Stimulated activated CD8-positive, alpha-beta memory T cell treated with anti-CD3 and anti-CD28 coated beads, Interleukin-15, amount 100 ng/mL, for 48 hours (primary cell): ENCODE results near the gene COQ10A.

Experiments used
- DNase-seq, 2 donors: peaks; one replicate each; pipeline ENCODE4 v3.0.0-alpha.2; 2020; ENCODE audit warnings: low read depth in 2 of 2

Gene COQ10A

DNA sequence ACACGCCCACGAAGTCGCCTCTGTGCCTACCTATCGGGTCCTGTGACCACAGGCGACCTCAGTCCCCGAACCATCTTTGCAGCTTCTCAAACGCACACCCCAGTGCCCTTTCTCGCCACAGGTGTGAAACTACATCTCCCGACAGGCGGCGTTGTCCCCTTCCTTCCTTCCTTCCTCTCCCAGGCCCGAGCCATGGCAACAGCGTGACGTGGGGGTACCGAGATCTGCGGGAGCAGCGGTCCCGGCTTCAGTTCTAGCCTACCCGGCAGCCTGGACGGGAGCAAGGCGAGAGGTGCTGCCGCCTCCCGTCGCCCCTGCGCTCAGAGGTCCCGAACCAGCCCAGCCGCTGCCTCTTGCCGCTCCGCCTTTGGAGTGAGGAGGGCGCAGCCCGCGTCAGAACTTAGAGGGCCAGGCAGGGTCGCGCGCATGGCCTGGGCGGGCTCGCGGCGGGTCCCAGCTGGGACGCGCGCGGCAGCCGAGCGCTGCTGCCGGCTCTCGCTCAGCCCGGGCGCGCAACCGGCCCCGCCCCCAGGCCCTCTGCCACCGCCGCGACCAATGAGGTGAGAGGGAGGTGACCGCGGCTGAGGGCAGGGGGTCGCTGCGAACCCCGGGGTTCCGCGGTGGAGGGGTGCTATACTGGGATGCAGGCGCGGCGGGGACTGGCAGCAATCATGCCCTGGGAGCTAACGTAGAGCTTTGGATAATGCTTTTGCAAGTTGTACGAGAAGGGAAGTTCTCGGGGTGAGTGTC, at the start of gene COQ10A:
Gene COQ10A, plus strand, starts transcription at position 250 of the 750 bp plus-strand sequence. Its CDS starts 177 bp downstream, at position 427.
- DNase-seq, result peak; percentile 76 to 79

DNA sequence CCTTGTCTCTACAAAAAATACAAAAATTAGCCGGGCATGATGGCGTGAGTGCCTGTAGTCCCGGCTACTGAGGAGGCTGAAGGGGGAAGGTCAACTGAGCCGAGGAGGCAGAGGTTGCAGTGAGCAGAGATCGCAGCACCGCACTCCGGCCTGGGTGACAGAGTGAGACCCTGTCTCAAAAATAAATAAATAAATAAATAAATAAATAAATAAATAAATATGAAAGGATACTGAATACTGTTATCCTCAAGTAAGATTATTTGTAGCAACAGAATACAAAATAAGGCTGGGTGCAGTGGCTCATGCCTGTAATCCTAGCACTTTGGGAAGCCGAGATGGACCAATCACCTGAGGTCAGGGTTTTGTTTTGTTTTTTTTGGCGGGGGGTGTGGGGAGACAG, 46.9 kb upstream of the COQ10A start:
- DNase-seq, result no peak

DNA sequence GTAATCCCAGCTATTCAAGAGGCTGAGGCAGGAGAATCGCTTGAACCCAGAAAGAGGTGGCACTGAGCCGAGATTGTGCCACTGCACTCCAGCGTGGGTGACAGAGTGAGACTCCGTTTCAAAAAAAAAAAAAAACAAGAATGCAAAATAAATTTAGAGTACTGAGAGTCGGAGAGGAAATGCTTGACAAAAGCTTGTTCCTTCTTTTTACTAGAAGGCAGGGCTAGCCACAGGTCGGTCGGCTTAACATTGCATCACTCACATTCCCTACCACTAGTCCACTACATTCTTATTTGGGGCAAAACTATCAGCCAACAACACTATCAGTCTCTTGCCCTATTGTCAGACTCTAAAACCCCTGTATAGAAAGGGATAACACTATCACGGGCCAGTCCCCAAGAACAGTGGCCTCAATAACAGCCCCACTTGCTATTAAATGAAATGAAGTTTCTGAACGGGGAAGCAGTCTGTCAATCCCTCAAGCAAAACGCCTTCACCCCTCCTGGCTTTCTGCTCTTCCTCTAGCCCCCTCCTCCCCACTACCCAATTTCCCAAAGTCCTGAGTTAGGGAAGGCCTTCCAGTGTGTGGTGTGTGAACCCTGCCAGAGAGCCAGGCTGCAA, 46.0 kb upstream of the COQ10A start:
- DNase-seq, result no peak

DNA sequence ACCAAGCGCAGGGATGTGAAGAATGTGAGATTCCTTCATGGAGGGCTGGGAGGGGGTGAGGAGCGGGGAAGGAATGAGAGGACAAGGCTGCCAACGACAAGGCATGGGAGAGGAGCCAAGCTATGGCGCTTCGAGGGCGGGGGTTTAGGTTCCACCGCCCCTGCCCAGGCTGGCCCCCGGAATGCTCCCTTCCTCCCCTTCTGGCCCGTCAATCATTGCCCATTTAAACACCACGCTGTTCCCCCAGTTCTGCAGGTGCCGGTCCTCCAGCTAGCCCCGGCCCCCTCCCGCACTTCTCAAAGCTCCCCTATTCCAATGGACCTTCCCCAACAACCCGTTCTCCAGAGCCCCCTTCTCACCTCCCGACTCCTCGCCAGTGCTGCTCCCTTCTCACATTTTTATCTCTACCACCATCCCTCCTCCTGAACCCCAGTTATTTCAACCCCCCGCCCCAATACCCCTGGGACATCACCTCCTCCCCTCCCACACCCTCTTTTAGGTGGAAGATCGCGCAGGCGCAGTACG, 45.4 kb upstream of the COQ10A start:
- no peak for DNase-seq

DNA sequence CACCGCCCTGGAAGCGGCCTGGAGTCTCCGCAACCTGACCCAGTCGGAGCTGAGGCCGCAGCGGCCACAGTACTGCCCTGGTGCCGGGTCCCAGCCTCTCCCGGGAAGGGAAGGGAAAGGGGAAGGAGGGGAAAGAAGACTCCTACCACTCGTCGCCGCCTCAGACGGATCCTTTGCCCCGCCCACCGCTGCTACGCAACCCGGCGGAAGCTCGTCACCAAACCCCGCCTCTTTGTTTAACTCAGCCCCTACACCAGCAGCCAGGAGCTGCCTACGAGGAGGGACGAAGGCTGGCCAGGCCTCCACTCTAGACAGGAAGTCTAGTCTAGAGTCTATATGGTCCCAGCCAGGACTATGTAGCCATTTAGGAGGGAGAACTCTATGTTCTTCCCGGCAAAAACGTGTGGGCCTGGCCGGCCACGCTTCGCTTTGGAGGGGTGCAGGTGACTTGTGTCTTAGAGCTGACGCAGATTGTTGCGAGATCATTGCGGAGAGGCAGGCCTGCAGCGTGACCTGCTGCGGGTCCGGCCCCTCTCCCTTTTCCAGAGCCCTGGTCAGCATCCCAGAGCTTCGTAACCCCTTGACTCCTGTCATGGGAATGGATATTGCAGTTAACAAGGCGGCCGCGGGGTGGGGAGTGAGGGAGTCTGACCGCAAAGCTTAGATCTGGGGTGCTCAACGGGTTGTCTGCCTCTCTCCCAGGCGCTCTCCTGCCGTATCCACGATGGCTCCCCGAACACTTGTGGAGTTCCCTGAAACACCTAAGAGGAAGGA, 44.8 kb upstream of the COQ10A start, which contains the start of gene RNF41:
Gene RNF41, minus strand, starts transcription at position 166 of the 774 bp plus-strand sequence. CDS start 7,875 bp downstream, outside the sequence.
- peak; percentile 85 to 88 for DNase-seq

DNA sequence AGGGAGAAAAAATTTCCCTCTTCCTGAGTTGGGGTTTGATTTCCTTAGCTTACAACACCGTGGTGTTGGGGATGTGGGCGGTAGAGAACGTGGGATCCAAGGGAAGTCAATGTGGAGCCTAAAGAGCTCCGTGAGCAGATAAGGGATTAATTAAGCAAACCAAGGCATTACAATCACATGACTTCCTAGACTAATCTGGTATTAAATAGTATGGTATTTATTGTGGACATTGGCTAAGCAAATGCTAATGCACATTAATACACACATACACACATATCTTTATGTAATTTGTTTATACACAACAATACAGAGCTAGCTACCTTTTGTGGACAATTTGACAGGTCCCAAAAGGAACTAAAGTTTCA, 44.2 kb upstream of the COQ10A start:
- DNase-seq, result no peak

DNA sequence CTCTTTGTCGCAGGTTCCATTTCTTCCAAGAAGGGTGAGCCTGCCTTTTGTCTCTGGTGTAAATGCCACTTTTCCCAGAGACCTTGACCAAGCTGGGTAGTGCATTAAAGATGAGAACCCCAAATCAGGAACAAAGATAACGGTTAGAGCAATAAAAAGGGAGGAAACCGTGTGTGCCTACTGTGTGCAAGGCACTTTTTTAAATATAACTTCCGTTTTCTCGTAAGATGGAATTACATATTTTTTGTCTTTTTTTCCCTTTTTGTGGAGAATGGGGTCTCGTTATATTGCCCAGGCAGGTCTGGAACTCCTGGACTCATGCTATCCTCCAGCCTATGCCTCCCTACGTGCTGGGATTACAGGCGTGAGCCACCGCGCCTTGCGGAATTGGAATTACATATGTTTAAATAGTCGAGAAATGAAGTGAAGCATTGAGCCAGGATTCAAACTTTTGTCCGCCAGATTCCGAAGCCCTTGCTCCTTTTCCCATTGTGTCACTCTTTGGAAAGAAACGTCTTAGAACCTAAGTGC, 43.1 kb upstream of the COQ10A start:
- DNase-seq, result no peak

DNA sequence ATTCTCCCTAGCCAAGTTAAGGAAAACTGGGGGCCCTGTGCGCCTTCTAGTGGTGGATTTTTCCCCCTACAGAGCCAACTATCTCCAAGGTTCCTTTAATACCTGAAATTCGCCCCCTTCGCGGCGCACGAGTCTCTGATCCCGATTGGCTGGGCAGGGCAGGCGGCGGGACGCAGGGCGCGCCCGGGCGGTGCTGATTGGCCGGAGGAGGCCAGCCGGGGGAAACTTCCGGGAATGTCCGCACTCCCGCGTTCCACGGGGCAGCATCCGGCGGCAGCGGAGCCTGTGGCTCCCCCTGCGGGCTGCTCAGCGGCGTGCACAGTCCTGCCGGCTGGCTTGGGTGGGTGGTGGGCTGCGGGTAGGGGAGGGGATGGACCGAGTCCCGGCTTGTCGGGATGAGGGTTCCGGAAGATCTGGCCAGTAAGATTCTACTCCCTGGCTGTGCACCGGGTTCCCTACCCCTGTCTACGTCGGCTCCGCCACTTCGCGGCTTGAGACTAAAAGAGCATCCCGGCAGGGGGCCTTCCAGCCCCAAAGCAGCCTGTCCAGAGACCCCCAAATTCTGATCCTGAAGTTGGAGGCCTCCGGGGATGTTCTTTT, 42.5 kb upstream of the COQ10A start, which contains the start of gene NABP2:
Gene NABP2, plus strand, starts transcription at position 241 of the 600 bp plus-strand sequence. CDS start 515 bp downstream, outside the sequence.
- peak; percentile 94 to 98 for DNase-seq

DNA sequence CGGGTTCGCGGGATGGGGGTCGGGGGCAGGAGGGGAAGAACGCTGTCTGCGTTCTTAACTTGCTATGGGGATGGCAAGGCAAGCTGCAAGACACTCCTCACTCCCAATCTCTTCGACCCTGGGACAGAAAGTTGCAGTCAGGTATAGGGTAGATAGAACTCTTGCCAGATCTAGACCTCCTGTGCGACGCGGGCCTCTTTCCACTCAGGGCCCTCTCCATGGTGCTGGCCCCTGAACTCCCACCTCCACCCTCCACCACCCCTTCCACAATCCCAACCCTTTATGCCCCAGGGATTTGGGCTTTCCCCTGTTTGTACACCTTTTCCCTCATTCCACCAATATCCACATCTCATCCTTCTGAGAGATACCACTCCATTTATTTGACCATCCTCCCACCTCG, 41.8 kb upstream of the COQ10A start:
- DNase-seq, result no peak

DNA sequence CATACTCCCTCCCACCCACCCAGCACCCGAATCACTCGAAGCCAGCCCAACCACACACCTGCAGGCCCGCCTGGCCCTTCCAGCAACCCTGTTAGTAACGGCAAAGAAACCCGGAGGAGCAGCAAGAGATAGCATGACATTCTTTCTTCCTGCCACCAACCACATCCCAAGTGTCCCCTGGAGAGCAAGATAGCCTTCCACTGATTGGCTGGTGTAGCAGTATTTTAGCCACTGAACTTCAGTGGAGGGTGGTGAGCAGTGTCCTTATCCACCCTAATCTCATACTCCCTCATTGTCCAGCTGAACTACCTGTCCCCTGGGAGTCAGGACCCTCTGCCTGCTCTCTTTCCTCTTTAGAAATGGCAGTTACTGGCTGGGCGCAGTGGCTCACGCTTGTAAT, 37.7 kb upstream of the COQ10A start:
- DNase-seq, result no peak

DNA sequence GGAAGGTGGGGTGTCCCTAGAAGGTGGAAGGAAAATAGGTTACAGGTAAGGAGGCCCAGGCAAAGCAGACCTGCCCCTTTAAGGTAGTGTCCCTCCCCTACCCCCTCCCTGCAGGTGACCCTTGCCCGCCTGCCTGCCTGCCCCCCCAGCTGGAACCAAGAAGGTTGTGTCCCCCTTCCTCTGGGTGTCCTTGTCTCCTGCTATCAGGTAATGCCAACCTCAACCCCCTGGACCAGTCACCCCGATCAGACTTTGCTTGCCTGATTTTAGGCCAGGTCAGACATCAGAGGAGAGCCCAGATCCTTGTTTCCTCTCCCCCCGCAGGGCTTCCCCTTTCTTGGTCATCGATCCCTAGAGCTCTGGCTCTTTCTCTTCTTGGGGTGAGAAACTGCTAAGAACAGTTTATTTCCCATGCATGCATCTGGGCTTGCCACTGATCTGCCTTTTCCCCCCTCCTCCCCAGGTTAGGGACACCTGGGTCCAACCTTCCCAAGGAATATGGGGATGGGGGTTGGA, 36.8 kb upstream of the COQ10A start, which contains the start of gene SLC39A5:
Gene SLC39A5, plus strand, starts transcription at position 136 of the 516 bp plus-strand sequence. CDS start 1,224 bp downstream, outside the sequence.
- DNase-seq, result no peak

DNA sequence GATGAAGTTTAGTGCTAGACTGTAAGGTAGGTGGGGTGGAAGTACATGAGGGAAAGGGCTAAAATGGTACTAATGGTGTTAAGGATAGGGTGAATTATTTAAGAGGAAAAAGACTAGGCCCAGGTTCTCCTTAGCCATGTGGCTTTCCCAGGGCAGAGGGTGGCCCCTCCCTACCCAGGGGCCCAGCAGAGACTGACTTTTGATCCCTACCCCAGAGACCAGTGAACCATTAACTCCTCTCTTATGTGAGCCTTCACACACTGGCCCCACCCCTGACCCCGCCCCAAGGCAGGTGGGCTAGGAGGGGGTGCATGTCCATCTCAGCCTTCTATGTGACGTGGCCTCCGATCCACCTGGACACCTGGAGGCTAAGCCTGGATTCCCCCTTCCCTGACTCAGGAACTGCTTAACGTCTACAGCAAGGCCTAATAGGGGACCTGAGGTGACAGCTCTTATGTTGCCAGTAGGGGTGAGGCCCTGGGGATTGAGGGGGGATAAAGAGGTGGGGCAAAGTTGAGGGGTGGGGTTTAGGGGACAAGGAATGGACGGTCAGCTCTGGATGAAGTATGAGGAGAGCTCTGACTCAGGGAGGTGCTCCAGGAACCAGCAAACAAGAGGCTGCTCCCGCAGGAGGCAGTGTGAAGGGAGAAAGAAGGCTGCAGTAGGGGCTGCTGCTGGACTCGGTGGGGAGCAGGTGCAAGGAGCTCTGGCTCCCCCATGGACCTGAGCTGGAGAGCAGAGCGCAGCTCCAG, 36.1 kb upstream of the COQ10A start:
- DNase-seq, result no peak

DNA sequence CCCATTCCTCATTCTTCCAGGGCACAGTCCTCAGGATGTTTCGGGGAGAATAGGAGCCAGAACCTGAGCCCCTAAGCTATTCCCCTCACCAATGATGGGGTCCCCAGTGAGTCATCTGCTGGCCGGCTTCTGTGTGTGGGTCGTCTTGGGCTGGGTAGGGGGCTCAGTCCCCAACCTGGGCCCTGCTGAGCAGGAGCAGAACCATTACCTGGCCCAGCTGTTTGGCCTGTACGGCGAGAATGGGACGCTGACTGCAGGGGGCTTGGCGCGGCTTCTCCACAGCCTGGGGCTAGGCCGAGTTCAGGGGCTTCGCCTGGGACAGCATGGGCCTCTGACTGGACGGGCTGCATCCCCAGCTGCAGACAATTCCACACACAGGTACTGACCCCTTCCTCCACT, 35.6 kb upstream of the COQ10A start:
- DNase-seq, result no peak

DNA sequence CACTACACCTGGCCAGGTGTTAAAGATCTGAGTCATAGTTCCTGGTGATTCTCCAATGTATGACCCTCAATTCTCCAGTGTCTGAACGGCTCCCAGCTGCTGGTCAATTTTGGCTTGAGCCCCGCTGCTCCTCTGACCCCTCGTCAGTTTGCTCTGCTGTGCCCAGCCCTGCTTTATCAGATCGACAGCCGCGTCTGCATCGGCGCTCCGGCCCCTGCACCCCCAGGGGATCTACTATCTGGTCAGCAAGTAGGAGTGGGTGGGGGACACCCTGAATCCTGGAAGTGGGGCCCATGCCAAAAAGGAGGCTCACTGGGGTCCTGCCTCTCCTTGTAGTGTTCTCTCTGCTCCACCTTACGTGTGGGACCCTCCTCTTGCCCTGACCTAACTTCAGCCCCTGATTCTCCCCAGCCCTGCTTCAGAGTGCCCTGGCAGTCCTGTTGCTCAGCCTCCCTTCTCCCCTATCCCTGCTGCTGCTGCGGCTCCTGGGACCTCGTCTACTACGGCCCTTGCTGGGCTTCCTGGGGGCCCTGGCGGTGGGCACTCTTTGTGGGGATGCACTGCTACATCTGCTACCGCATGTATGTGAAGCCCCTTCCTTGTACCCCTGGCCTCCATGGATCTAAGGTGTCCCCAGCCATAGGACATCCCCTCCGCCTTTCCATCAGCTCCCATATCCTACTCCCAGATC, 31.9 kb upstream of the COQ10A start:
- DNase-seq, result no peak

DNA sequence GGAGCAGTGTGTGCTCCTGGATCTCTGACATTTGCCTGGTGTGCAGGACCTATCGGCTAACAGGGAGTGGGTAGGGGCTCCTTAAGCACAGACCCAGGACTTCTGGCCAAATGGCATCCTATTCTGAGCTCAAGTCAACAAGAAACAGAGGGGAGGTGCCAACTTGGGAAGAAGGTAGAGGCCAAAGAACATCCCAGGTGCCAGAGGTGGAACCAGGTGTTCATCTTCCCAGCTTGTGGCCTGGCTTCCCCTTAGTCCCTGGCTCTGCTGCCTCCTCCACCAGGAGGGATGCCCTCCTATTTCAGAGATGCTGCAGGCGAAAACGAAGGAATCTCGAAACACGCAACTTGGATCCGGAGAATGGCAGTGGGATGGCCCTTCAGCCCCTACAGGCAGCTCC, 30.7 kb upstream of the COQ10A start:
- no peak for DNase-seq

DNA sequence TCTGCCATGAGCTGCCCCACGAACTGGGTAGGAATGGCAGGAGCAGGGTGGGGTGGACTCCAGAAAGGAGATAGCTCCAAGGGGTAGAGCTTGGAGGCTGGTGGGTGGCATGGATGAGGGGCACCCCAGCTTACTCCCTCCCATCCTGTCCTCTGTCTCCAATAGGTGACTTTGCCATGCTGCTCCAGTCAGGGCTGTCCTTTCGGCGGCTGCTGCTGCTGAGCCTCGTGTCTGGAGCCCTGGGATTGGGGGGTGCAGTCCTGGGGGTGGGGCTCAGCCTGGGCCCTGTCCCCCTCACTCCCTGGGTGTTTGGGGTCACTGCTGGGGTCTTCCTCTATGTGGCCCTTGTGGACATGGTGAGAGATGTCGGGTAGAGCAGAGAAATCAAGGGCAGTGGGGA, 29.8 kb upstream of the COQ10A start:
- no peak for DNase-seq

DNA sequence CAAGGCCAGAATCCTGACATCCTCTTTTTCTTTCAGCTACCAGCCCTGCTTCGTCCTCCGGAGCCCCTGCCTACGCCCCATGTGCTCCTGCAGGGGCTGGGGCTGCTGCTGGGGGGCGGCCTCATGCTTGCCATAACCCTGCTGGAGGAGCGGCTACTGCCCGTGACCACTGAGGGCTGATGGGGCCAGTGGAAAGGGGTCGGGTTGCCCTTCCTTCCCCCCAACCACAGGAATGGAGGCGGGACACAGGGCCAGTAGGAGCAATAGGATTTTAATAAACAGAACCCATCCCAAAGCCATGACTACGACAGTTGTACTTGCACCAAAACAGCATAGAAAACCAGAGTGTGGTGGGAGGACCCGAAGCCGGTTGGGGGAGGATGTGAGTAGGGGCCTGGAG, 29.2 kb upstream of the COQ10A start:
- no peak for DNase-seq

DNA sequence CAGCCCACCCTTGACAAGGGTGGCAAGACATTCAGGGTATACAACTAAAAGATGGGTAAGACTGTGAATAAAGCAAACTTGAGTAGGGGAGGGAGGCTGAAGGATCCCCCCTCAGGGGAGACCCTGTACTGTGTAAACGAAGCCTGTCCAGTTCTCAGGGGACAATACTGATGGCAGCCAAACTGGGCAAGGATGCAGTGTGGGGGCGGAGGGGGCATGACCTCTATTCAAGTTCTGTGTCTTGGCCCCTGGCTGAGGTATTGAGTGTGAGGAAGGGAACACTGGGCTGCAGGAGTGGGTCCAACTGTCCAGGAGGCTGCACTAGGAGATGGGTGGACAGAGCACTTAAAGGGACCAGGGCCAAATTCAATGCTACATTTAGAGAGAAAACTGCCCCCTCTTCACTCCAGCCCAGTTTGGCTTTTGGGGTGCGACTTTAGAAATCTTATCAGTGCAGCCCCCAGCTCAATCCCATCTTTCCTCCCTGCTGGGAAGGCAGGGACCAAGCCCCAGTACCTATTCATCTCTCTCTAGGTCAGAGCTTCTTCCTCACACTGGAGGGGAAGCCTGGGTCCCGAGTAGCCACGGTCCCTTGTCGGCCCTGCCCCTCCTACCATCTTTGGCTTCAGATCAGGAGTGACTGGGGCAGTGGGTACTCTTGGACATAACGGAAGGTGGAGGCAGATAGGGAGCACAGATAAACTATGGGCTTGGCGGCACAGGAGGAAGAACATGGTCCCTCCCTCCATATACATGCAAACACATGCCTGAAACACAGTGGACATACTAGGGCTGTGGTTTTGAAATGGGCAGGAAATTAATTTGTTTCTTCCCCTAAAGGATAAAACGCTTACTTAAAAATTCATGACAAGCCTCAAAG, 25.1 kb upstream of the COQ10A start:
- DNase-seq, result no peak

DNA sequence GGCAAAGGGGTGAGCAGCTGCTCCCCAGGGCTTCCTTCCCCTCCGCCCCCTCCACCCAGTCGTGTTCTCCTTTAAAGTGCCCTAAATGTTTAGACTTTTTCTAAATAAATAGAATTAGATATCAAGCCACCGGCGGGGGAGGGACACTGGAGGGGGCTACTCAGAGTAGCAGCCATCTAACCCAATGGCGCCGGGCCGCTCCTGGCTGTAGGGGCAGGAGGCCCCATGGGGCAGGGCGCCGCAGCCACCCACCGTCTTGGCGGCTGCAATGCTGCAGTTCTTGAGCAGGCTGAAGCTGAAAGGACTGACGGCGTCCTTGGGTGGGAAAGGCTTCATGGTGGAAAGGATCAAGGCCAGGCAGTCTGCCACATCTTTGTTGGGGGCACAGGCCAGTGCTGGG, 23.8 kb upstream of the COQ10A start:
- no peak for DNase-seq
